Natural killer cell (primary cell): ENCODE results near the gene PDLIM7. TPM values are rescaled to one million over a fixed set of nuclear protein-coding genes. Genes with fewer than 3 reads are reported as not detected.

Experiments
- ATAC-seq, 3 donors: fragments of 150-1000 bp in 2 of 3; fragments of 200-7000 bp in 1 of 3; cut with Tn5 transposase; 1 replicate in 1 of 3; 2 replicates in 2 of 3; pipeline ENCODE4 v1.10.0; 2021; ENCODE audit warnings: mild to moderate bottlenecking in 2 of 3, moderate library complexity in 2 of 3
- DNase-seq, 2 donors: peaks; one replicate each; pipeline versions ENCODE4 v3.0.0 to v3.0.0-alpha.2; 2013 to 2021; ENCODE audit warnings: mixed read lengths in 1 of 2
- H3K27ac ChIP-seq: one replicate; pipeline ENCODE4 v1.5.1; 2013; ENCODE audit warnings: mild to moderate bottlenecking, low read length
- H3K27me3 ChIP-seq: one replicate; pipeline ENCODE4 v1.6.1; 2013; ENCODE audit warnings: low read length; ENCODE audit not compliant: control insufficient read depth, insufficient read depth
- H3K36me3 ChIP-seq: one replicate; pipeline ENCODE4 v1.6.1; 2013; ENCODE audit warnings: low read length; ENCODE audit not compliant: control insufficient read depth, insufficient read depth
- H3K4me1 ChIP-seq: one replicate; pipeline ENCODE4 v1.6.1; 2013; ENCODE audit warnings: low read length; ENCODE audit not compliant: control insufficient read depth, insufficient read depth
- H3K4me3 ChIP-seq: one replicate; pipeline ENCODE4 v1.5.1; 2013; ENCODE audit warnings: low read length
- H3K9me3 ChIP-seq: one replicate; pipeline ENCODE4 v1.6.1; 2013; ENCODE audit warnings: low read length; ENCODE audit not compliant: control insufficient read depth, insufficient read depth
- H3K27ac Mint-ChIP-seq, 2 donors: one replicate each; pipeline ENCODE4 v1.8.0; 2022; ENCODE audit warnings: mild to moderate bottlenecking in 2 of 2, mixed read lengths in 2 of 2, moderate library complexity in 1 of 2
- H3K27me3 Mint-ChIP-seq, 2 donors: one replicate each; pipeline ENCODE4 v1.8.0; 2022; ENCODE audit warnings: low read depth in 2 of 2, mixed read lengths in 2 of 2
- H3K36me3 Mint-ChIP-seq: one replicate; pipeline ENCODE4 v1.8.0; 2022; ENCODE audit warnings: mixed read lengths
- H3K4me1 Mint-ChIP-seq, 2 donors: one replicate each; pipeline ENCODE4 v1.8.0; 2022; ENCODE audit warnings: mixed read lengths in 2 of 2
- H3K4me3 Mint-ChIP-seq: one replicate; pipeline ENCODE4 v1.8.0; 2022; ENCODE audit warnings: mild to moderate bottlenecking, moderate library complexity, mixed read lengths
- H3K9me3 Mint-ChIP-seq, 2 donors: one replicate each; pipeline ENCODE4 v1.8.0; 2022; ENCODE audit warnings: mixed read lengths in 2 of 2
- CTCF ChIP-seq: fragments of 200-600 bp; IDR thresholded peaks from one replicate; pipeline ENCODE4 v1.8.0; 2022; ENCODE audit warnings: antibody characterized with exemption
- WGBS: methylation state at CpG from one replicate; pipeline ENCODE4 v1.1.7; 2013; ENCODE audit warnings: missing lambda C conversion rate; ENCODE audit not compliant: insufficient coverage; 5-methylcytosine and 5-hydroxymethylcytosine counted together
- intact Hi-C: fragments of 100-400 bp; cut with micrococcal nuclease; formaldehyde crosslinking; loops from one replicate; pipeline ENCODE4 v1.14.2; 2022
- total RNA-seq, 4 donors: library from RNA; stranded (reverse); fragments of 120-200 nt in 1 of 4; gene quantifications; one replicate each; pipeline versions ENCODE4 v1.2.3 to v1.2.4, GENCODE V29; 2013 to 2022

PDLIM7 gene
- total RNA-seq, 3 donors from 2014 or later (not counting 1 experiment from before 2014, with no cell fraction given) = 9.7 to 58.7 (median 14.7) TPM

GRCh38 chr5:177453852-177454396 lies 43.5 kb downstream of the PDLIM7 start:
- Mint-ChIP-seq H3K36me3 (no peaks in the 10 kb centered on the region), H3K9me3 (no peaks in the 10 kb centered on the region), H3K4me3 (peak overlapping the region; percentile 87), H3K27ac (peak overlapping the region; percentile 85 to 90), H3K27me3 (no peaks in the 10 kb centered on the region), H3K4me1 (peaks cover 15 to 31% of the 10 kb centered on the region in 2 donors)
- Histone ChIP-seq H3K27ac (peak overlapping the region; percentile 91), H3K4me1 (peaks cover 38% of the 10 kb centered on the region), H3K9me3 (no peaks in the 10 kb centered on the region), H3K36me3 (no peaks in the 10 kb centered on the region), H3K4me3 (peak overlapping the region; percentile 34), H3K27me3 (no peaks in the 10 kb centered on the region)
- TF ChIP-seq CTCF = no peak
- intact Hi-C loops = loop anchor here (1.0 to 5.0 kb wide), 3 partner anchors 8 to 137 kb away; partner anchors contain the start of gene PRR7
- ATAC-seq = no peak
- WGBS = 5% methylated on average over 28 of the region's 31 CpGs
- DNase-seq = peak in 1 of 2 donors; percentile 45

- H3K4me1 Mint-ChIP-seq = peaks cover 20 to 39% of the 10 kb centered on the region in 2 donors
- H3K27ac Mint-ChIP-seq = peak overlapping the region; percentile 85 to 90
- no peak for DNase-seq
- Histone ChIP-seq H3K27ac (no peak overlapping the region), H3K4me1 (peaks cover 47% of the 10 kb centered on the region), H3K27me3 (no peaks in the 10 kb centered on the region), H3K36me3 (no peaks in the 10 kb centered on the region), H3K9me3 (no peaks in the 10 kb centered on the region), H3K4me3 (no peak overlapping the region)
- no peak for ATAC-seq
- H3K4me3 Mint-ChIP-seq = peak overlapping the region; percentile 37
- H3K27me3 Mint-ChIP-seq = no peaks in the 10 kb centered on the region
- intact Hi-C loops = loop anchor here (5.0 kb wide), 1 partner anchor 136 kb away; no protein-coding TSS in a partner anchor
- no peaks in the 10 kb centered on the region for H3K36me3 Mint-ChIP-seq
- TF ChIP-seq CTCF = no peak
- WGBS = 95% methylated on average over 15 of the region's 17 CpGs
- H3K9me3 Mint-ChIP-seq = no peaks in the 10 kb centered on the region
Measured at GRCh38 chr5:177452688-177453638, 44.4 kb downstream of the PDLIM7 start.

GRCh38 chr5:177450667-177451424 lies 46.6 kb downstream of the PDLIM7 start:
- Mint-ChIP-seq H3K9me3 (no peaks in the 10 kb centered on the region), H3K36me3 (no peaks in the 10 kb centered on the region), H3K27ac (peak overlapping the region in 1 of 2 donors; percentile 35), H3K4me3 (peak overlapping the region; percentile 37), H3K27me3 (no peaks in the 10 kb centered on the region), H3K4me1 (peaks cover 16 to 36% of the 10 kb centered on the region in 2 donors)
- Histone ChIP-seq H3K9me3 (no peaks in the 10 kb centered on the region), H3K27me3 (no peaks in the 10 kb centered on the region), H3K27ac (no peak overlapping the region), H3K36me3 (no peaks in the 10 kb centered on the region), H3K4me3 (no peak overlapping the region), H3K4me1 (peaks cover 45% of the 10 kb centered on the region)
- TF ChIP-seq CTCF = no peak
- WGBS = 90% methylated on average over 9 of the region's 10 CpGs
- intact Hi-C loops = loop anchor here (5.0 kb wide), 1 partner anchor 134 kb away; no protein-coding TSS in a partner anchor
- ATAC-seq (no peak), DNase-seq (no peak)
